ENCODE results near the gene TBC1D9B. TPM values are rescaled to one million over a fixed set of nuclear protein-coding genes. Genes with fewer than 3 reads are reported as not detected.
"Not testable (repeated sequence)": the region's sequence is repeated elsewhere in the genome, so short reads cannot be mapped to it uniquely, and the experiment has no call there.

TBC1D9B gene
- polyA plus RNA-seq, 1 experiment: 41.1 TPM

DNA sequence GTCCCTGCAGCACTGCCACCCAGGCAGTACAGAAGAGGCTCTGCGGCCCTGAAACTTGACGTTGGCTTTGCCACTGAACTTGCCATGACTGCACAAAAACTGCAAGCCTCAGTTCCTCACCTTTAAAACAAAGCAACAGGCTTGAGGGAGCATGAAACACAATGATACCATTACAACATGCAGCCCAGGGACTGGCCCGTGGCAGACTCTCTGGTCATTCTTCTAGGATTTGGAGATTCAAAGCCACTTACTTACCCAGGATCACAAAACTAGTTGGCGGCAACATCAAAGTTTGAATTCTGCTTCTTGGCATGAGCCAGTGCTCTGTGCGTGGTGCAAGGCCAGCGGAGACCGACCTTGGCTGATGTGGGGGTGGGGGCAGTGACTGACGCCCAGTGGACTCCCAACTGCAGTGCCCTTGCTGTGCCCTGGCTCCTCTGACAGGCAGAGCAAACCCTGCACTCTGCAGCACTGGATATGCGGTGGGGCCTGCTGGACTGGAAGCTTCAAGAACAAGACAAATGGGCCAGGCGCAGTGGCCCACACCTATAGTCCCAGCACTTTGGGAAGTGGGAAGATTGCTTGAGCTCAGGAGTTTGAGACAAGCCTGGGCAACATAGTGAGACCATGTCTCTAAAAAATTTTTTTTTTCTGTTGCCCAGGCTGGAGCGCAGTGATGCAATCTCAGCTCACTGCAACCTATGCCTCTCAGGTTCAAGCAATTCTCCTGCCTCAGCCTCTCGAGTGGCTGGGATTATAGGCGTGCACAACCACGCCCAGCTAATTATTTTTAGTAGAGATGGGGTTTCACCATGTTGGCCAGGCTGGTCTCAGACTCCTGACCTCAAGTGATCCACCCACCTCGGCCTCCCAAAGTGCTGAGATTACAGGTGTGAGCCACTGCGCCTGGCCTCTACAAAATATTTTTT, 68.1 kb downstream of the TBC1D9B start:
- ChIA-PET POLR2A (interaction anchor here (0.6 to 0.7 kb wide), 2 partner anchors 13 to 83 kb away, joined by 5 read pairs; no protein-coding TSS in a partner anchor), CTCF (no interaction called here)
- TF ChIP-seq, protein P1, sequence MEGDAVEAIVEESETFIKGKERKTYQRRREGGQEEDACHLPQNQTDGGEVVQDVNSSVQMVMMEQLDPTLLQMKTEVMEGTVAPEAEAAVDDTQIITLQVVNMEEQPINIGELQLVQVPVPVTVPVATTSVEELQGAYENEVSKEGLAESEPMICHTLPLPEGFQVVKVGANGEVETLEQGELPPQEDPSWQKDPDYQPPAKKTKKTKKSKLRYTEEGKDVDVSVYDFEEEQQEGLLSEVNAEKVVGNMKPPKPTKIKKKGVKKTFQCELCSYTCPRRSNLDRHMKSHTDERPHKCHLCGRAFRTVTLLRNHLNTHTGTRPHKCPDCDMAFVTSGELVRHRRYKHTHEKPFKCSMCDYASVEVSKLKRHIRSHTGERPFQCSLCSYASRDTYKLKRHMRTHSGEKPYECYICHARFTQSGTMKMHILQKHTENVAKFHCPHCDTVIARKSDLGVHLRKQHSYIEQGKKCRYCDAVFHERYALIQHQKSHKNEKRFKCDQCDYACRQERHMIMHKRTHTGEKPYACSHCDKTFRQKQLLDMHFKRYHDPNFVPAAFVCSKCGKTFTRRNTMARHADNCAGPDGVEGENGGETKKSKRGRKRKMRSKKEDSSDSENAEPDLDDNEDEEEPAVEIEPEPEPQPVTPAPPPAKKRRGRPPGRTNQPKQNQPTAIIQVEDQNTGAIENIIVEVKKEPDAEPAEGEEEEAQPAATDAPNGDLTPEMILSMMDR (IDR thresholded peaks at IDR 0.05; ENCODE audit: low read depth, low read length): no peak
- Histone ChIP-seq H3K27ac (ENCODE audit: low read depth, low read length) (peak overlapping the region; percentile 21), H3K9me3 (ENCODE audit: control insufficient read depth, insufficient read depth, low read length) (peaks cover 6% of the 10 kb centered on the region), H3K27me3 (ENCODE audit: control insufficient read depth, insufficient read depth, low read length) (no peaks in the 10 kb centered on the region), H3K4me3 (ENCODE audit: low read depth, low read length) (no peak overlapping the region)
- no peak for DNase-seq (ENCODE audit: low read depth, low spot score)

DNA sequence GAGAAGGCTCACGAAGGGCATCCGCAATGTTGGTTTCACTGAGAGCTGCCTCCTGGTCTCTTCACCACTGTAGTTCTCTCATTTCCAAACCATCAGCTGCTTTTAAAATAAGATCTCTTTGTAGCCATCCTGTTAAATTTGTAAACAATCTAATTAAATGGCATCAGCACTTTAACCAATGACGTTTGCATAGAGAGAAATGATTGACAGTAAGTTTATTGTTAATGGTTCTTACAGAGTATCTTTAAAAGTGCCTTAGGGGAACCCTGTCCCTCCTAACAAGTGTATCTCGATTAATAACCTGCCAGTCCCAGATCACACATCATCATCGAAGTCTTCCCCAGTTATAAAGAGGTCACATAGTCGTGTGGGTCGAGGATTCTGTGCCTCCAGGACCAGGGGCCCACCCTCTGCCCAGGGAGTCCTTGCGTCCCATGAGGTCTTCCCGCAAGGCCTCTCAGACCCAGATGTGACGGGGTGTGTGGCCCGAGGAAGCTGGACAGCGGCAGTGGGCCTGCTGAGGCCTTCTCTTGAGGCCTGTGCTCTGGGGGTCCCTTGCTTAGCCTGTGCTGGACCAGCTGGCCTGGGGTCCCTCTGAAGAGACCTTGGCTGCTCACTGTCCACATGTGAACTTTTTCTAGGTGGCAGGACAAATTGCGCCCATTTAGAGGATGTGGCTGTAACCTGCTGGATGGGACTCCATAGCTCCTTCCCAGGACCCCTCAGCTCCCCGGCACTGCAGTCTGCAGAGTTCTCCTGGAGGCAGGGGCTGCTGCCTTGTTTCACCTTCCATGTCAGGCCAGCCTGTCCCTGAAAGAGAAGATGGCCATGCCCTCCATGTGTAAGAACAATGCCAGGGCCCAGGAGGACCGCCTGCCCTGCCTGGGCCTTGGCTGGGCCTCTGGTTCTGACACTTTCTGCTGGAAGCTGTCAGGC, 70.4 kb downstream of the TBC1D9B start:
- POLR2A ChIA-PET: interaction anchor here (0.9 to 1.8 kb wide), 2 partner anchors 17 to 18 kb away, joined by 3 to 7 read pairs; partner anchors contain the start of gene SQSTM1
- TF ChIP-seq, protein P1 (IDR thresholded peaks at IDR 0.05; ENCODE audit: low read depth, low read length): no peak
- Histone ChIP-seq H3K9me3 (ENCODE audit: control insufficient read depth, insufficient read depth, low read length) (no peaks in the 10 kb centered on the region; the same call in 1 of the 2 replicates), H3K27ac (ENCODE audit: low read depth, low read length) (peak overlapping the region; percentile 73), H3K4me3 (ENCODE audit: low read depth, low read length) (no peak overlapping the region), H3K27me3 (ENCODE audit: control insufficient read depth, insufficient read depth, low read length) (no peaks in the 10 kb centered on the region)
- no peak for DNase-seq (ENCODE audit: low read depth, low spot score)
- CTCF ChIA-PET: no interaction called here

DNA sequence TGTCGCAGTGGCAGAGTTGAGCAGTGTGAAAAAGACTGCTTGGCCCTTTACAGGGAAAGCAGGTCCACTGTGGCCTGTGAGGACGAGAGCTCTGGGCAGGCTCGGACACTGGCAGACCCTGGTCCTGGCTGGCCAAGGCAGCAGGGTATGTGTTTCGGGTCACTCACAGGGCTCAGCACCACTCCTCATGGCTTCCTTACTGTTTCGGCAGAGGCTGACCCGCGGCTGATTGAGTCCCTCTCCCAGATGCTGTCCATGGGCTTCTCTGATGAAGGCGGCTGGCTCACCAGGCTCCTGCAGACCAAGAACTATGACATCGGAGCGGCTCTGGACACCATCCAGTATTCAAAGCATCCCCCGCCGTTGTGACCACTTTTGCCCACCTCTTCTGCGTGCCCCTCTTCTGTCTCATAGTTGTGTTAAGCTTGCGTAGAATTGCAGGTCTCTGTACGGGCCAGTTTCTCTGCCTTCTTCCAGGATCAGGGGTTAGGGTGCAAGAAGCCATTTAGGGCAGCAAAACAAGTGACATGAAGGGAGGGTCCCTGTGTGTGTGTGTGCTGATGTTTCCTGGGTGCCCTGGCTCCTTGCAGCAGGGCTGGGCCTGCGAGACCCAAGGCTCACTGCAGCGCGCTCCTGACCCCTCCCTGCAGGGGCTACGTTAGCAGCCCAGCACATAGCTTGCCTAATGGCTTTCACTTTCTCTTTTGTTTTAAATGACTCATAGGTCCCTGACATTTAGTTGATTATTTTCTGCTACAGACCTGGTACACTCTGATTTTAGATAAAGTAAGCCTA, 71.3 kb downstream of the TBC1D9B start:
- H3K4me3 ChIP-seq (ENCODE audit: low read depth, low read length): no peak overlapping the region
- H3K9me3 ChIP-seq (ENCODE audit: control insufficient read depth, insufficient read depth, low read length): no peaks in the 10 kb centered on the region; the same call in 1 of the 2 replicates
- TF ChIP-seq, protein P1 (IDR thresholded peaks at IDR 0.05; ENCODE audit: low read depth, low read length): no peak
- DNase-seq (ENCODE audit: low read depth, low spot score): no peak
- CTCF ChIA-PET: no interaction called here
- POLR2A ChIA-PET: interaction anchor here (0.9 to 1.8 kb wide), 2 partner anchors 16 to 17 kb away, joined by 3 to 7 read pairs; partner anchors contain the start of gene SQSTM1
- H3K27ac ChIP-seq (ENCODE audit: low read depth, low read length): peak overlapping the region; percentile 57
- H3K27me3 ChIP-seq (ENCODE audit: control insufficient read depth, insufficient read depth, low read length): no peaks in the 10 kb centered on the region

DNA sequence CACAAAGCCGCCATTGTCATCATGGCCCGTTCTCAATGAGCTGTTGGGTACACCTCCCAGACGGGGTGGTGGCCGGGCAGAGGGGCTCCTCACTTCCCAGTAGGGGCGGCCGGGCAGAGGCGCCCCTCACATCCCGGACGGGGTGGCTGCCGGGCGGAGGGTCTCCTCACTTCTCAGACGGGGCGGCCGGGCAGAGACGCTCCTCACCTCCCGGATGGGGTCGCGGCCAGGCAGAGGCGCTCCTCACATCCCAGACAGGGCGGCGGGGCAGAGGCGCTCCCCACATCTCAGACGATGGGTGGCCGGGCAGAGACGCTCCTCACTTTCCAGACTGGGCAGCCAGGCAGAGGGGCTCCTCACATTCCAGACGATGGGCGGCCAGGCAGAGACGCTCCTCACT, 72.8 kb downstream of the TBC1D9B start:
- H3K27me3 ChIP-seq (ENCODE audit: control insufficient read depth, insufficient read depth, low read length); CTCF ChIA-PET; POLR2A ChIA-PET; H3K9me3 ChIP-seq (ENCODE audit: control insufficient read depth, insufficient read depth, low read length); H3K4me3 ChIP-seq (ENCODE audit: low read depth, low read length); H3K27ac ChIP-seq (ENCODE audit: low read depth, low read length); DNase-seq (ENCODE audit: low read depth, low spot score): not testable (repeated sequence)

DNA sequence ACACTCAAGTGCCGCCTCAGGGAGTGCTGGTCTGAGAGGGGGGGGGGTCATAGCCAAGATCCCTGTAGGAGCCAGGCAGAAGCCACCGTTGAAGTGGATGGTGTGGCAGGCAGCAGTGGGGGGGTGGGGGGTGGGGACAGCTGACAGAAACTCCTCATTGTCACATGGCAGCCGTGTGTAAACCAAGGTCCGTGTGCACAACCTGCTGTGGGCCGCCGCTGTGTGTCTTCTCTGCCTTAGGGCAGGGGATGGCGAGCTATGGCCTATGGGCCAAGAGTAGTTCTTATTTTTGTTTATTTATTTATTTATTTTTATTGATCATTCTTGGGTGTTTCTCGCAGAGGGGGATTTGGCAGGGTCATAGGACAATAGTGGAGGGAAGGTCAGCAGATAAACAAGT, 73.6 kb downstream of the TBC1D9B start:
- Histone ChIP-seq H3K27me3 (ENCODE audit: control insufficient read depth, insufficient read depth, low read length) (no peaks in the 10 kb centered on the region), H3K27ac (ENCODE audit: low read depth, low read length) (peak overlapping the region; percentile 21), H3K4me3 (ENCODE audit: low read depth, low read length) (no peak overlapping the region), H3K9me3 (ENCODE audit: control insufficient read depth, insufficient read depth, low read length) (peaks cover 2% of the 10 kb centered on the region)
- ChIA-PET CTCF (no interaction called here), POLR2A (no interaction called here)
- no peak for DNase-seq (ENCODE audit: low read depth, low spot score)
- TF ChIP-seq, protein P1 (IDR thresholded peaks at IDR 0.05; ENCODE audit: low read depth, low read length): no peak

Measured in AG04450 (cell line).